PC-3 (cell line): ENCODE data around the gene ZRANB1. TPM values are rescaled to one million over a fixed set of nuclear protein-coding genes. Genes with fewer than 3 reads are reported as not detected.

ENCODE experiments used
- ATAC-seq: fragments of 200-7000 bp; cut with Tn5 transposase; 2 replicates; pipeline ENCODE4 v1.9.1; 2020; ENCODE audit warnings: mild to moderate bottlenecking, moderate library complexity
- BruUV-seq: library from RNA; stranded (reverse); fragments of 400-500 nt; replicated peaks from 2 replicates; lab custom pipeline; 2021; lab: Mats Ljungman, UMichigan
- CTCF ChIA-PET: fragments of 300-600 bp; sonication (Branson Sonifier 250); formaldehyde crosslinking; loops from one replicate; lab custom pipeline; 2022; ENCODE audit warnings: antibody characterized with exemption; lab: Charles Lee
- POLR2A ChIA-PET: fragments of 300-600 bp; sonication (Branson Sonifier 250); formaldehyde crosslinking; loops from one replicate; lab custom pipeline; 2022; ENCODE audit warnings: antibody characterized with exemption; ENCODE audit not compliant: unreplicated experiment; lab: Charles Lee
- DNase-seq: peaks from one replicate; pipeline ENCODE4 v3.0.0-alpha.2; 2015
- H2AFZ ChIP-seq: fragments of 300-600 bp; sonication (generic); 2 replicates; pipeline ENCODE4 v1.6.0; 2016; ENCODE audit warnings: antibody characterized with exemption, low read length
- H3F3A ChIP-seq: fragments of 300-600 bp; sonication (generic); one replicate; pipeline ENCODE4 v1.6.0; 2017; ENCODE audit warnings: antibody characterized with exemption, low read length, control low read depth, mild to moderate bottlenecking; ENCODE audit not compliant: unreplicated experiment
- H3K27ac ChIP-seq: fragments of 300-600 bp; sonication (generic); 2 replicates; pipeline ENCODE4 v1.5.1; 2016; ENCODE audit warnings: mild to moderate bottlenecking, low read length
- H3K27me3 ChIP-seq: fragments of 300-600 bp; sonication (generic); 2 replicates; pipeline ENCODE4 v1.6.1; 2016; ENCODE audit warnings: low read length, mixed read lengths
- H3K36me3 ChIP-seq: fragments of 300-600 bp; sonication (generic); 2 replicates; pipeline ENCODE4 v1.6.1; 2016; ENCODE audit warnings: low read depth, mixed run types, low read length, mixed read lengths
- H3K4me1 ChIP-seq: fragments of 300-600 bp; sonication (generic); 2 replicates; pipeline ENCODE4 v1.5.1; 2016; ENCODE audit warnings: low read length; ENCODE audit not compliant: insufficient read depth
- H3K4me2 ChIP-seq: fragments of 300-600 bp; sonication (generic); 2 replicates; pipeline ENCODE4 v1.6.0; 2016; ENCODE audit warnings: low read length
- H3K4me3 ChIP-seq: fragments of 300-600 bp; sonication (generic); 2 replicates; pipeline ENCODE4 v1.5.1; 2016; ENCODE audit warnings: mild to moderate bottlenecking, low read length, mixed read lengths
- H3K79me2 ChIP-seq: fragments of 300-600 bp; sonication (generic); 2 replicates; pipeline ENCODE4 v1.6.1; 2017; ENCODE audit warnings: low read length, mixed read lengths
- H3K9ac ChIP-seq: fragments of 300-600 bp; sonication (generic); 2 replicates; pipeline ENCODE4 v1.6.0; 2016; ENCODE audit warnings: mild to moderate bottlenecking, low read length
- H3K9me2 ChIP-seq: fragments of 300-600 bp; sonication (generic); replicated peaks from 2 replicates; pipeline ENCODE4 v1.6.1; 2016; ENCODE audit warnings: mixed run types, low read length, mixed read lengths
- H3K9me3 ChIP-seq: fragments of 300-600 bp; sonication (generic); 2 replicates; pipeline ENCODE4 v1.6.1; 2016; ENCODE audit warnings: low read length, mixed read lengths
- H4K20me1 ChIP-seq: fragments of 300-600 bp; sonication (generic); 2 replicates; pipeline ENCODE4 v1.6.1; 2016; ENCODE audit warnings: low read length, mixed read lengths
- CTCF ChIP-seq: fragments of 300-600 bp; sonication (generic); conservative IDR thresholded peaks from 2 replicates; pipeline ENCODE4 v1.5.1; 2017; ENCODE audit warnings: antibody characterized with exemption, low read depth, mild to moderate bottlenecking, low read length
- EZH2 ChIP-seq: fragments of 300-600 bp; sonication (generic); IDR thresholded peaks from one replicate; pipeline ENCODE4 v1.6.1; 2017; ENCODE audit warnings: antibody characterized with exemption, mild to moderate bottlenecking, low read length; ENCODE audit not compliant: unreplicated experiment
- EZH2phosphoT487 ChIP-seq: fragments of 300-600 bp; sonication (generic); IDR thresholded peaks from 2 replicates; pipeline ENCODE4 v1.6.1; 2018; ENCODE audit warnings: mild to moderate bottlenecking, antibody characterized with exemption, low read length, borderline replicate concordance
- intact Hi-C: fragments of 100-400 bp; cut with micrococcal nuclease; formaldehyde crosslinking; loops from 2 replicates; pipeline ENCODE4 v1.9.0; 2023
- total RNA-seq: library from RNA; depleted of rRNA; stranded (reverse); fragments of >200 nt; gene quantifications from 2 replicates; pipeline ENCODE4 v1.2.3, GENCODE V29; 2014

Gene ZRANB1
- total RNA-seq, 1 experiment from 2014 or later, result 12.8 TPM

- no peaks in the 10 kb centered on the region; the same call in 1 of the 2 replicates for H3K36me3 ChIP-seq
- intact Hi-C loops, result no loop called here
- BruUV-seq, result no TSS peak
These were observed 64.3 kb downstream of the ZRANB1 start for GRCh38 chr10:125006188-125006680.

GRCh38 chr10:125006921-125007426 lies 65.1 kb downstream of the ZRANB1 start:
- H3F3A ChIP-seq, result no peaks in the 10 kb centered on the region
- no peaks in the 10 kb centered on the region; the same call in 1 of the 2 replicates for H3K36me3 ChIP-seq
- H3K27me3 ChIP-seq, result no peaks in the 10 kb centered on the region
- no peak overlapping the region for H3K9ac ChIP-seq
- TF ChIP-seq EZH2, result no peak
- TF ChIP-seq EZH2phosphoT487, result no peak
- TF ChIP-seq CTCF, result no peak
- DNase-seq (no peak), ATAC-seq (no peak)
- H3K4me3 ChIP-seq, result no peak overlapping the region
- no peaks in the 10 kb centered on the region for H3K9me2 ChIP-seq
- H3K27ac ChIP-seq, result no peak overlapping the region
- CTCF ChIA-PET, result no interaction called here
- POLR2A ChIA-PET, result no interaction called here
- no peak overlapping the region for H2AFZ ChIP-seq
- intact Hi-C loops, result no loop called here
- H3K79me2 ChIP-seq, result peaks cover 19% of the 10 kb centered on the region; the same call in 1 of the 2 replicates
- H3K4me1 ChIP-seq, result peaks cover 8% of the 10 kb centered on the region; the same call in 1 of the 2 replicates
- no TSS peak for BruUV-seq
- H4K20me1 ChIP-seq, result no peaks in the 10 kb centered on the region
- H3K9me3 ChIP-seq, result no peaks in the 10 kb centered on the region
- no peak overlapping the region for H3K4me2 ChIP-seq

More at GRCh38 chr10:125006188-125006680, 64.3 kb downstream of the ZRANB1 start:
- no peak overlapping the region for H2AFZ ChIP-seq
- no peaks in the 10 kb centered on the region for H3K9me3 ChIP-seq
- H3K4me2 ChIP-seq, result no peak overlapping the region
- DNase-seq (no peak), ATAC-seq (no peak)
- no peak overlapping the region for H3K9ac ChIP-seq
- peaks cover 19% of the 10 kb centered on the region; the same call in 1 of the 2 replicates for H3K79me2 ChIP-seq
- H3K4me3 ChIP-seq, result no peak overlapping the region
- no peaks in the 10 kb centered on the region for H3K27me3 ChIP-seq
- H3K27ac ChIP-seq, result no peak overlapping the region
- no peaks in the 10 kb centered on the region for H3K9me2 ChIP-seq
- H4K20me1 ChIP-seq, result no peaks in the 10 kb centered on the region
- H3K4me1 ChIP-seq, result peaks cover 4% of the 10 kb centered on the region; the same call in 1 of the 2 replicates
- ChIA-PET POLR2A (no interaction called here), CTCF (no interaction called here)
- H3F3A ChIP-seq, result no peaks in the 10 kb centered on the region
- no peak for TF ChIP-seq EZH2
- no peak for TF ChIP-seq EZH2phosphoT487
- no peak for TF ChIP-seq CTCF

GRCh38 chr10:125007436-125007835 lies 65.5 kb downstream of the ZRANB1 start:
- POLR2A ChIA-PET, result no interaction called here
- intact Hi-C loops, result no loop called here
- Histone ChIP-seq H3K4me3 (no peak overlapping the region), H3K9me3 (no peaks in the 10 kb centered on the region), H3K36me3 (no peaks in the 10 kb centered on the region; the same call in 1 of the 2 replicates), H3K79me2 (peaks cover 19% of the 10 kb centered on the region; the same call in 1 of the 2 replicates), H4K20me1 (no peaks in the 10 kb centered on the region), H2AFZ (no peak overlapping the region), H3K4me2 (no peak overlapping the region), H3K27ac (no peak overlapping the region), H3K9me2 (no peaks in the 10 kb centered on the region), H3K27me3 (no peaks in the 10 kb centered on the region), H3K9ac (no peak overlapping the region), H3F3A (no peaks in the 10 kb centered on the region), H3K4me1 (peaks cover 8% of the 10 kb centered on the region; the same call in 1 of the 2 replicates)
- ATAC-seq, result no peak
- CTCF ChIA-PET, result no interaction called here
- no peak for TF ChIP-seq EZH2
- TF ChIP-seq CTCF, result no peak
- no peak for TF ChIP-seq EZH2phosphoT487
- no peak for DNase-seq
- BruUV-seq, result no TSS peak
